GM10847 (cell line): ENCODE results near the gene MTHFD1L.

Experiments
- POLR2A ChIP-seq: IDR thresholded peaks from 2 replicates; pipeline ENCODE4 v1.6.1; 2011; ENCODE audit not compliant: insufficient read length; ENCODE audit errors: extremely low read depth

Gene MTHFD1L

GRCh38 chr6:151007922-151008321 is 142.4 kb downstream of the MTHFD1L start:
- TF ChIP-seq POLR2A: no peak

DNA sequence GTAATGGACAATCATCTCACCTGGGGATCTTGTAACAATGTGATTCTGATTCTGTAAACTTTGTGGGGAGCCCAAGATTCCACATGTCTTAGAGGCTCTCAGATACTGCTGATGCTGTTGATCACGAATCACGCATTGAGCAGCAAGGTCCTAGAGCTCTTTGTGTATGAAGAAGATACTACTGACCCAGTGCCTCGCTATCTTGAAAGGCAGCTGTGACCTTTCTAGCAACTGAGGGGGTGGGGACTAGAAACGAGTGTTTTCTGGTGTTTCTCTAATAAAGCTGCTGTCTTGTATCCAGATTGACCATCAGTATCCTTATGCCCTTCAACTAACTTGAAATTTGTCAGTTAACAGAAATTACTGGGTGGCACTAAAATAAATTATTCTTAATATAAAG is 142.9 kb downstream of the MTHFD1L start:
- no peak for TF ChIP-seq POLR2A

GRCh38 chr6:151009576-151009975 is 144.1 kb downstream of the MTHFD1L start:
- no peak for TF ChIP-seq POLR2A

DNA sequence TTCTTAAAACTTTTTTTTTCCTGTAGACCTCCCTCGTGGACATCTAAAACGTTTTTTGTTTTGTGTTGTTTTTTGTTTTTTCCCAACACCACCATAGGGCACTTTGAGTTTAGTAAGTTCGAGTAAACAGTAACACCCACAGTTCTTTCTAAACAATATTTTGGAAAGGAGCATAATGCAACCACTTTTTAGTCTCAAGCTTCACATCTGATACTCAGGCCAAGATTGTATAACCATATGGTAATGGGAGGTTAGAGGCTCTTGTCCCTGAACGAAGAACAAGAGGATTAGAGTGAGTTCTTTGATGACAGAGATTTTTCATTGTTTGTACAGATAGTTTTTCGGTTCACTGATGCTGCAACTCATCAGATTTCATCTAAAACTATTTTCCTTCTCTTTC is 144.6 kb downstream of the MTHFD1L start:
- no peak for TF ChIP-seq POLR2A

DNA sequence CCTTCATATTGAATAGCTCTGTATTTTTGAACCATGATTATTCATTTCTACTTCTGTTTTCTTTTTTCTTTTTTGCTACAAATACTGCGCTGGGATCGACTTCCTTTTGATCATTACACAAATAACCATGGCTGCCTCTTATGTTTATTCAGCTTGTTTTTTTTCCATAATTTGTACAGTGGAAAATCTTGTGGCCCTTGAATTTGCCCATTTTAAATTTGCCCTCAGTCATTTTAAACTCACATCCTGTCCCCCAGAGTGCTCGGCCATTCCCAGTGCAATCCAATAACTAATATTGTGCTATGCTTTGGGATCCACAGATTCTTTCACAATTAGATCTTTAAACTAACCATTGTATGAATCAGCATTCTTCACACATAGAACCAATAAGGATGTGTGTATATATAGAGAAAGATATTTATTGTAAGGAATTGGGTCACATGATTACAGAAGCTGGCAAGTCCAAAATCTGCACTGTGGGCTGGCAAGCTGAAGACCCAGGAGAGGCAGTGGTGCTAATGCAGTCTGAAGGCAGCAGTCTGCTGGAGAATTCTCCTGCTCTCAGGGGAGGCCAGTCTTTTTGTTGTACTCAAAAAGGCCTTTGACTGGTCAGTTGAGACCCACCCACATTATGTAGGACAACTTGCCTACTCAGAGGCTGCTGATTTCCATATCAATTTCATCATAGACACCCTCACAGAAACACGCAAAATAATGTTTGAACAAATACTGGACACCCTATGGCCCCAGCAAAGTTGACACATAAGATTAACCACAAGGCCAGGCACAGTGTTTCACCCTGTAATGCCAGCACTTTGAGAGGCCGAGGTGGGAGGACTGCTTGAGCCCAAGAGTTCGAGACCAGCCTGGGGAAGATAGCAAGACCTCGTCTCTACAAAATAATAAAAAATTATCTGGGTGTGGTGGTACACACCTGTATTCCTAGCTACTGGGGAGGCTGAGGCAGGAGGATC is 147.1 kb downstream of the MTHFD1L start:
- no peak for TF ChIP-seq POLR2A

- no peak for TF ChIP-seq POLR2A
Measured at GRCh38 chr6:151014404-151015100, 149.1 kb downstream of the MTHFD1L start.

GRCh38 chr6:151015101-151015700 is 149.7 kb downstream of the MTHFD1L start:
- no peak for TF ChIP-seq POLR2A

- no peak for TF ChIP-seq POLR2A
Measured at GRCh38 chr6:151016107-151016506, 150.6 kb downstream of the MTHFD1L start.

DNA sequence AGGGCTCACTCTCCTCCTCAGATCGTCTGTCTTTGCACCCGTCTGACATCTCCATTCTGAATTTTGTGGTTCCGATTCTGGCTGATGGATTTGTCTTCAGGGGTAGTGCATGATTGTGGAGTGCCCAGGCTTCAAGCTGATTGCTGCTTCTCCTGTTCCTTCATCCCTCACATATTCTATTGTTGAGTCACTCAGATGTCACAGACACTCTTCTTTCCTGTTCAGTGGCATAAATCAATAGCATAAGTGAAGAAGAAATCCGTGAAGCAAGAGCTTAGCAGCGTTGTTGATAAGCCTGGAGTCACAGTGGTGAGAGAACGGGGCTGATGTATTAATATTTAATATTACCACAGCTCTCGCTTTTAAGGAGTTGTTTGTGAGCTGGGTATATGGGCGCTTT is 152.5 kb downstream of the MTHFD1L start:
- TF ChIP-seq POLR2A: no peak

- TF ChIP-seq POLR2A: no peak
Measured at GRCh38 chr6:151018911-151019782, 153.6 kb downstream of the MTHFD1L start.

- no peak for TF ChIP-seq POLR2A
Measured at GRCh38 chr6:151021896-151022295, 156.4 kb downstream of the MTHFD1L start.

DNA sequence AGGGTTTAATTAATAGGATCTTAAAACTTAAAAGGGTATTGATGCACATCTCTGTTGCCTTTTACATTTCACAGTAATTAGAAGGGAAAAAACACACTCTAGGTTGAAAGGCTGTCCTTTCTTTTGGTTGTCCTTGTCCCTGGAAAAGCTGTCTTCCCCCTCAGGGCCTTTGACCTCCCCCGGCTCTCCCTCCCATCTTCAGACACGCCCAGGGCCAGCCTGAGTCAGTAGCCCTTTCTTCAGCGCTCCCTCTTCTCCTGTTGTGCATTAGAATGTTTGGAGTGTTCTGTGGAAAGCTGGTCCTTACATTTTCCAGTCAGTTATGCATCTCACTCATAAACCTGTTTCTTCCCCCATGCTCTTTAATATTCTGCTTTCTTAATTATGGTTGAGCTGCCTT is 157.0 kb downstream of the MTHFD1L start:
- no peak for TF ChIP-seq POLR2A

DNA sequence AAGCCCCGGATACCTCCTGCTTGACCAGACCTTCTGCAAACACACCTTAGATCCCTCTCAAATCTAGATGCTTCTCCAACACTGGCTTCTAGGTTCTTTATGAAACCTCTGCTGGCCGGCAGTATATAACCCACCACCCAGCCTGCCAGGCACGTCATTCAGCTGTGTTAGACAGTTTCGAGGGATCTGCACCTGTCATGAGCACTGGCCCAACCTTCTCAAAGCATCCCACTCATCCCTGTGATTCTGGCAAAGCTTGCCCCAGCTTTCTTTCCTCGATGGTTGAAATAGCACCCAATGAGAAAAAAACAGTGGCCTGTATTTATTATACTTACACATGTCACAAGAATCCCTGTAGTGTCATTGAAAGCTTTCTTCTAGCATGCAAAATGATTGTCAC is 157.8 kb downstream of the MTHFD1L start:
- TF ChIP-seq POLR2A: no peak

GRCh38 chr6:151024597-151024996 is 159.1 kb downstream of the MTHFD1L start:
- TF ChIP-seq POLR2A: no peak

- TF ChIP-seq POLR2A: no peak
Measured at GRCh38 chr6:151025076-151025475, 159.6 kb downstream of the MTHFD1L start.
